AG04450 (cell line): Measurements from ENCODE around the gene LIF. TPM values are rescaled to one million over a fixed set of nuclear protein-coding genes. Genes with fewer than 3 reads are reported as not detected.

Experiments used
- CTCF ChIA-PET: fragments of 300-600, 350-600 bp; formaldehyde crosslinking; extraction: SDS; loops from one replicate; lab custom pipeline; 2022; ENCODE audit warnings: antibody characterized with exemption, inconsistent platforms; lab: Charles Lee
- POLR2A ChIA-PET: fragments of 350-600 bp; formaldehyde crosslinking; extraction: SDS; loops from one replicate; lab custom pipeline; 2021; ENCODE audit warnings: antibody characterized with exemption, inconsistent platforms; lab: Yijun Ruan, JAX
- DNase-seq: peaks from one replicate; pipeline ENCODE4 v3.0.0-alpha.2; 2011; ENCODE audit warnings: low read depth, low spot score
- H3K27ac ChIP-seq: one replicate; pipeline ENCODE4 v1.5.1; 2012; ENCODE audit warnings: low read depth, low read length, control low read depth
- H3K27me3 ChIP-seq: one replicate; pipeline ENCODE4 v1.6.0; 2012; ENCODE audit warnings: low read length; ENCODE audit not compliant: control insufficient read depth, insufficient read depth
- H3K4me3 ChIP-seq: 2 replicates; pipeline ENCODE4 v1.5.1; 2011; ENCODE audit warnings: mild to moderate bottlenecking, low read depth, low read length, control low read depth
- H3K9me3 ChIP-seq: 2 replicates; pipeline ENCODE4 v1.5.1; 2012; ENCODE audit warnings: low read length; ENCODE audit not compliant: control insufficient read depth, insufficient read depth
- CTCF ChIP-seq: IDR thresholded peaks from 2 replicates; pipeline ENCODE4 v1.5.1; 2011; ENCODE audit warnings: low read depth, low read length, control low read depth, inconsistent platforms
- polyA plus RNA-seq: library from polyadenylated mRNA; depleted of rRNA; stranded (reverse); fragments of >200 nt; gene quantifications from 2 replicates; pipeline ENCODE4 v1.2.3, GENCODE V29; 2011

Gene LIF
- polyA plus RNA-seq, 1 experiment = 53.9 TPM

DNA sequence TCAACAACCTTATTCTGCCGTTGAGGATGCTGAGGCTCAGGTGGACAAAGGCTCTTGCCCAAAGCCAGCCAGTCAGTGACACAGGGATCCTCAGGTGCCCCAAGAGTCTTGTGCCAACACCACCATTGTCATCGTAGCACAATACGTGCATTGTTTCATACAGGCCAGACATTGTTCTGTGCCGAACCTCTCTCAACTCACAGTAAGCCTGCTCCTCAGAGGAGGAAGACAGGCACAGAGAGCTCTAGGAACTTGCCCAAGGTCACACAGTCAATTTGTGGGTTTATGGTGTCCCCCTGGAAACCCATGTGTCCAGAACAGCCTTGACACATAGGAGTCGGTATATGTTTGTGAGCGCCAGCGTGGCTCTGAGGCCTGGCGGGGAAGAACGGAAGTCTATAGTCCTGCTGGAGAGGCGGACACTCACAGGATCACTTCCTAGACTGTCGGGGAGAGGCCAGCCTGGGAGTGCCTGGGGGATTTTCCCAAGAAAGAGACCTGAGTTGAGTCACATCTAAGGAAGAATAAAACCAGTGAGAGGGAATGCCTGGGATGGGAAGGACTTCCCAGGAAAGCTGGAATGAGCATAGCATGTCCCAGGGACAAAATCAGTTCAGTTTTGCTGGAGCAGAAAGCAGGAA lies 20.2 kb downstream of the LIF start:
- peaks cover 8% of the 10 kb centered on the region for H3K9me3 ChIP-seq
- DNase-seq = no peak
- ChIA-PET CTCF (interaction anchor here (1.1 to 2.0 kb wide), 2 partner anchors 30 to 118 kb away, joined by 3 to 4 read pairs; no protein-coding TSS in a partner anchor), POLR2A (no interaction called here)
- no peaks in the 10 kb centered on the region for H3K27me3 ChIP-seq
- H3K27ac ChIP-seq = no peak overlapping the region
- no peak overlapping the region for H3K4me3 ChIP-seq
- no peak for TF ChIP-seq CTCF

- Histone ChIP-seq H3K27ac (no peak overlapping the region), H3K9me3 (peaks cover 8% of the 10 kb centered on the region), H3K27me3 (no peaks in the 10 kb centered on the region), H3K4me3 (no peak overlapping the region)
- CTCF ChIA-PET = no interaction called here
- no peak for DNase-seq
- no peak for TF ChIP-seq CTCF
- POLR2A ChIA-PET = no interaction called here
Observed at GRCh38 chr22:30225220-30225927, 21.2 kb downstream of the LIF start.

DNA sequence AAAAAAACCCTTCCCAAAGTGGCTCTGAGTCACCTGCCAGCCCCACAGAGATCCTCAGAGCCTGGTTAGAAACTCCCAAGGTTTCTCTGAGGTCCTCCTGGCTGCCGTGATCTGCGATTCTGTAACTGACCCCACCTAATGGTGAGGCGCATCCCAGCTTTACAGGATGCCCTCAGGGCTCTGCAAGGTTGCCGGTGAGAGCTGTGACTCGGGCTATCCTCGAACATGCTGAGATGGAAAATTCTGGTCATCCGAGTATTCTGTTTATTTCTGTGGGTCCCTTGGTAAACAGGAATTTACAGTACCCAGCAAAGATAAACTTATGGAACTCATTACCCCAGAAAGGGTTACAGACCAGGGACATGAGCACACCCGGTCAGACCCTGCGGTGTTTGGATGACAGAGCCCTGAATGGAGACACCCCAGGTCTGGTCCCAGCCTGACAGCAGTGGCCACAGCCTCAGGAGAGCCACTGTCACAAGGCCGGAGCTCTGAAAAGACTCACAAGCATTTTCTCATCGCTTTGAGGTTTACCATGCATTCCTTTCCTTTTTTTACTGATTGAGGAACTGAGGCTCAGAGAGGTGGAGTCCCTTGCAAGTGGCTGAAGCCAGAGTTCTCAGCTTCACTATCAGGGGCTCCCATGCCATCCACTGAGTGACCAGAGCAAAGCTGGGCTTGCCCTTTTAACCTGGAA lies 22.2 kb downstream of the LIF start:
- CTCF ChIA-PET = interaction anchor here (0.5 kb wide), 1 partner anchor 907 kb away, joined by 3 read pairs; no protein-coding TSS in a partner anchor

DNA sequence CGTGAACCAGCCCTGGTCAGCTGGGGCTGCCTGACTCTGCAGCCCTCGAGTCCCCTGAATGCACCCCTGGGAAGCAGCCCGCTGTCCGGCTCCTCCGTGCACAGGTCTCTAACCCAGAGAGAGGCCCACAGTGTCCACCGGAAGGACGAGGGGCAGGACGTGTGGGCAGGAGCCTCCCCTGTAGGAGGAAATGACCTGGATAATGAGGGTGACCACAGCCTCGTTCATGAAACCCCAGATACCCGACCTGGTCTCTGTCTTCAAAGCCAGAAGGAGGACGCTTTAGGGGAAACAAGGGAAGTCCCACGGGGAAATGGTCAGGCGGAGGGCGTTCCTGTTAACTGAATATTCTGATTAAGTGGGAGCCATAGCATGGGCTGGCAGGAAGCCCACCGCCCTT lies 23.3 kb downstream of the LIF start:
- no peak overlapping the region for H3K4me3 ChIP-seq
- H3K27ac ChIP-seq = no peak overlapping the region
- TF ChIP-seq CTCF = no peak
- H3K9me3 ChIP-seq = peaks cover 8% of the 10 kb centered on the region
- no peaks in the 10 kb centered on the region for H3K27me3 ChIP-seq
- CTCF ChIA-PET = no interaction called here
- POLR2A ChIA-PET = no interaction called here
- DNase-seq = no peak

More for the DNA sequence above, 22.2 kb downstream of the LIF start:
- TF ChIP-seq CTCF = no peak
- no peak overlapping the region for H3K4me3 ChIP-seq
- POLR2A ChIA-PET = no interaction called here
- peak overlapping the region; percentile 59 for H3K27ac ChIP-seq
- no peak for DNase-seq
- H3K9me3 ChIP-seq = peaks cover 8% of the 10 kb centered on the region
- H3K27me3 ChIP-seq = no peaks in the 10 kb centered on the region

GRCh38 chr22:30222321-30222720 lies 24.2 kb downstream of the LIF start:
- no peak for TF ChIP-seq CTCF
- ChIA-PET POLR2A (no interaction called here), CTCF (no interaction called here)
- peaks cover 8% of the 10 kb centered on the region for H3K9me3 ChIP-seq
- no peak overlapping the region for H3K4me3 ChIP-seq
- no peaks in the 10 kb centered on the region for H3K27me3 ChIP-seq
- no peak for DNase-seq
- H3K27ac ChIP-seq = no peak overlapping the region
